Sciatic nerve (tissue), 2 donors: ENCODE measurements around the gene PRSS48. TPM values are rescaled to one million over a fixed set of nuclear protein-coding genes. Genes with fewer than 3 reads are reported as not detected.
"Not testable (repeated sequence)": the region's sequence is repeated elsewhere in the genome, so short reads cannot be mapped to it uniquely, and the experiment has no call there.

Source experiments
- ATAC-seq: fragments of 200-7000 bp; cut with Tn5 transposase; one replicate; pipeline ENCODE4 v1.9.1; 2020; ENCODE audit warnings: mild to moderate bottlenecking, moderate library complexity
- DNase-seq: peaks from one replicate; pipeline ENCODE4 v3.0.0-alpha.2; 2020; ENCODE audit warnings: low spot score
- intact Hi-C: fragments of 100-400 bp; cut with DNase I; formaldehyde crosslinking; loops from one replicate; pipeline ENCODE4 v1.14.2; 2022
- total RNA-seq: library from RNA; stranded (reverse); fragmentation: NEBNext Ultra II Directional; extraction: Animal tissue kit (Norgen Biotek cat#: 25700); gene quantifications from one replicate; pipeline ENCODE4 v1.2.1, GENCODE V29; 2021
- donor health status: DM: no; HTN: no; CAD: no.
- donor health status: DM: no; HTN: no; CAD: no.

The PRSS48 gene
- total RNA-seq, result not detected

GRCh38 chr4:151276787-151277562 is at the start of gene PRSS48:
TSS of gene PRSS48 (plus strand) at chr4:151277161. CDS start at chr4:151277173, 12 bp downstream.
- intact Hi-C loops, result no loop called here
- DNase-seq, result peak; percentile 70
- ATAC-seq, result peak; percentile 66

GRCh38 chr4:151227172-151227571 is 49.8 kb upstream of the PRSS48 start:
- DNase-seq, result no peak
- intact Hi-C loops, result no loop called here
- no peak for ATAC-seq

GRCh38 chr4:151227731-151228130 is 49.2 kb upstream of the PRSS48 start:
- ATAC-seq (peak; percentile 96), DNase-seq (peak; percentile 75)
- intact Hi-C loops, result no loop called here

GRCh38 chr4:151228189-151229119 is 48.5 kb upstream of the PRSS48 start:
- ATAC-seq, result peak; percentile 37
- intact Hi-C loops, result no loop called here
- no peak for DNase-seq

GRCh38 chr4:151231915-151232595 is 44.9 kb upstream of the PRSS48 start:
- DNase-seq (no peak), ATAC-seq (no peak)
- intact Hi-C loops, result loop anchor here (10.0 kb wide), 1 partner anchor 997 kb away; no protein-coding TSS in a partner anchor

- no peak for ATAC-seq
- intact Hi-C loops, result loop anchor here (10.0 kb wide), 1 partner anchor 999 kb away; no protein-coding TSS in a partner anchor
- no peak for DNase-seq
Observed at GRCh38 chr4:151233600-151233999, 43.4 kb upstream of the PRSS48 start.

GRCh38 chr4:151235373-151235772 is 41.6 kb upstream of the PRSS48 start:
- ATAC-seq, DNase-seq: not testable (repeated sequence)
- intact Hi-C loops, result loop anchor here (10.0 kb wide), 1 partner anchor 1001 kb away; no protein-coding TSS in a partner anchor

GRCh38 chr4:151236036-151236435 is 40.9 kb upstream of the PRSS48 start:
- DNase-seq (no peak), ATAC-seq (no peak)
- intact Hi-C loops, result loop anchor here (10.0 kb wide), 1 partner anchor 1001 kb away; no protein-coding TSS in a partner anchor

- no peak for DNase-seq
- ATAC-seq, result peak; percentile 87
- intact Hi-C loops, result loop anchor here (10.0 kb wide), 1 partner anchor 1004 kb away; no protein-coding TSS in a partner anchor
Observed at GRCh38 chr4:151238477-151238876, 38.5 kb upstream of the PRSS48 start.

GRCh38 chr4:151239608-151240007 is 37.4 kb upstream of the PRSS48 start:
- DNase-seq, result no peak
- intact Hi-C loops, result loop anchor here (10.0 kb wide), 1 partner anchor 1005 kb away; no protein-coding TSS in a partner anchor
- ATAC-seq, result no peak

- intact Hi-C loops, result no loop called here
- ATAC-seq (no peak), DNase-seq (no peak)
Observed at GRCh38 chr4:151242305-151242704, 34.7 kb upstream of the PRSS48 start.

- DNase-seq, result no peak
- intact Hi-C loops, result no loop called here
- ATAC-seq, result no peak
Observed at GRCh38 chr4:151246742-151247141, 30.2 kb upstream of the PRSS48 start.

- ATAC-seq, result no peak
- no peak for DNase-seq
- intact Hi-C loops, result no loop called here
Observed at GRCh38 chr4:151247395-151247794, 29.6 kb upstream of the PRSS48 start.

- intact Hi-C loops, result no loop called here
Observed at GRCh38 chr4:151248519-151248918, 28.4 kb upstream of the PRSS48 start.

GRCh38 chr4:151250706-151251105 is 26.3 kb upstream of the PRSS48 start:
- ATAC-seq (no peak), DNase-seq (no peak)
- intact Hi-C loops, result no loop called here

More at GRCh38 chr4:151248519-151248918, 28.4 kb upstream of the PRSS48 start:
- ATAC-seq (no peak), DNase-seq (no peak)

GRCh38 chr4:151251603-151252304 is 25.2 kb upstream of the PRSS48 start:
- intact Hi-C loops, result no loop called here
- no peak for DNase-seq
- ATAC-seq, result no peak

GRCh38 chr4:151255226-151255625 is 21.7 kb upstream of the PRSS48 start:
- DNase-seq, intact Hi-C loops, ATAC-seq: not testable (repeated sequence)

GRCh38 chr4:151255680-151256079 is 21.3 kb upstream of the PRSS48 start:
- intact Hi-C loops, ATAC-seq, DNase-seq: not testable (repeated sequence)
